ENCODE results near the gene CDK12.

Gene CDK12

DNA sequence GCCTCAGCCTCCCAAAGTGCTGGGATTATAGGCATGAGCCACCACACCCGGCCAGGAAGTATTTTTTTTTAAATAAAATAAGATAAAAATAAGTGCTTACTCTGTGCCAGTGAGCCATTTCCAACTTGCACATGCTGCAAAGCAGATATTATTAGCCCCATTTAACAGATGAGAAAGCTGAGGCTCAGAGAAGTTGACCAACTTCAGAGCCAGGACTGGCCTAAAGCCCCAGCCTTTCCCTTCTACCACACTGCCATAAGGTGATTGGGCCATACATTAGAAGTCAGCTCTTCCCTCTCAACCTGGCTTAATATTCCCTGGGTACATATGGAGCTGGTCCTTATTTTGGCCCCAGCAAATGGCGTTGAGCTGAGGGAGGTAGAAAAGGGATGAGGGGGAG, 121.4 kb downstream of the CDK12 start:
- no peak for DNase-seq (ENCODE audit: low read depth in 2 of 2)
